Upper lobe of right lung (tissue), 1 donor: ENCODE results near the gene IL1RL1. TPM values are rescaled to one million over a fixed set of nuclear protein-coding genes. Genes with fewer than 3 reads are reported as not detected.

ENCODE experiments used
- ATAC-seq: fragments of 200-7000 bp; cut with Tn5 transposase; one replicate; pipeline ENCODE4 v1.9.1; 2020; ENCODE audit warnings: mild to moderate bottlenecking, moderate library complexity
- DNase-seq: peaks from one replicate; pipeline ENCODE4 v3.0.0-alpha.2; 2020
- H3K27ac ChIP-seq: fragments of 200-600 bp; one replicate; pipeline ENCODE4 v1.8.0; 2022
- H3K27me3 ChIP-seq: fragments of 200-600 bp; one replicate; pipeline ENCODE4 v1.8.0; 2022; ENCODE audit warnings: mild to moderate bottlenecking
- H3K36me3 ChIP-seq: fragments of 200-600 bp; one replicate; pipeline ENCODE4 v1.8.0; 2022
- H3K4me1 ChIP-seq: fragments of 200-600 bp; one replicate; pipeline ENCODE4 v1.8.0; 2022
- H3K4me3 ChIP-seq: fragments of 200-600 bp; one replicate; pipeline ENCODE4 v1.8.0; 2022; ENCODE audit warnings: mild to moderate bottlenecking
- H3K9me3 ChIP-seq: fragments of 200-600 bp; one replicate; pipeline ENCODE4 v1.8.0; 2022
- intact Hi-C: fragments of 100-400 bp; cut with DNase I; formaldehyde crosslinking; loops from one replicate; pipeline ENCODE4 v1.11.0; 2022
- total RNA-seq: library from RNA; stranded (reverse); fragmentation: NEBNext Ultra II Directional; extraction: Animal tissue kit (Norgen Biotek cat#: 25700); gene quantifications from one replicate; pipeline ENCODE4 v1.2.1, GENCODE V29; 2021
- TF ChIP-seq, protein P1 (sequence below): fragments of 200-600 bp; IDR thresholded peaks from one replicate; pipeline ENCODE4 v1.8.0; 2022; ENCODE audit warnings: antibody characterized with exemption
- donor health status: DM: no; HTN: yes; CAD: no; lungs with severe emphysema.

Gene IL1RL1
- total RNA-seq, 1 donor from 2014 or later = 46.5 TPM

DNA sequence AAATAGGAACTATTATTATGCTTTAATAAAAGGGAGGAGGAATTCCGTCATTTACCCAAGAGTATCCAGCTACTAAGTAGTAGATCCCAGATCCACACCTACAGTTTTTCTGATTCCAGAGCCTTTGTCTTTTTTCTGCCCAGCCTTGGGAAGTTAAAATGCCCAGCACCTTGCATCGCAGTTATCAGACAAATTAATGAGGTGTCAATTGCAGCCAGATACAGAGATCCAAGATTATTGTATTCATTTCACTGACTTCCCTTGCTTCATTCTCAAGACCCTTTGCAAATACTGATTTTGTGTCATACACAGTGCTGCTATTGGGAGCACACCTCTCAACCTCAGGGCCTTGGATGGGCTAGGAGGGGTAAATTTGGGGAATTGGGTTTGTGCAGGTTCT, 45.4 kb downstream of the IL1RL1 start:
- H3K4me3 ChIP-seq = peak overlapping the region; percentile 67
- TF ChIP-seq, protein P1, sequence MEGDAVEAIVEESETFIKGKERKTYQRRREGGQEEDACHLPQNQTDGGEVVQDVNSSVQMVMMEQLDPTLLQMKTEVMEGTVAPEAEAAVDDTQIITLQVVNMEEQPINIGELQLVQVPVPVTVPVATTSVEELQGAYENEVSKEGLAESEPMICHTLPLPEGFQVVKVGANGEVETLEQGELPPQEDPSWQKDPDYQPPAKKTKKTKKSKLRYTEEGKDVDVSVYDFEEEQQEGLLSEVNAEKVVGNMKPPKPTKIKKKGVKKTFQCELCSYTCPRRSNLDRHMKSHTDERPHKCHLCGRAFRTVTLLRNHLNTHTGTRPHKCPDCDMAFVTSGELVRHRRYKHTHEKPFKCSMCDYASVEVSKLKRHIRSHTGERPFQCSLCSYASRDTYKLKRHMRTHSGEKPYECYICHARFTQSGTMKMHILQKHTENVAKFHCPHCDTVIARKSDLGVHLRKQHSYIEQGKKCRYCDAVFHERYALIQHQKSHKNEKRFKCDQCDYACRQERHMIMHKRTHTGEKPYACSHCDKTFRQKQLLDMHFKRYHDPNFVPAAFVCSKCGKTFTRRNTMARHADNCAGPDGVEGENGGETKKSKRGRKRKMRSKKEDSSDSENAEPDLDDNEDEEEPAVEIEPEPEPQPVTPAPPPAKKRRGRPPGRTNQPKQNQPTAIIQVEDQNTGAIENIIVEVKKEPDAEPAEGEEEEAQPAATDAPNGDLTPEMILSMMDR = no peak
- ATAC-seq = no peak
- no peak for DNase-seq
- peak overlapping the region; percentile 86 for H3K27ac ChIP-seq
- H3K4me1 ChIP-seq = no peaks in the 10 kb centered on the region
- no peaks in the 10 kb centered on the region for H3K9me3 ChIP-seq
- H3K27me3 ChIP-seq = no peaks in the 10 kb centered on the region
- intact Hi-C loops = loop anchor here (10.0 kb wide), 1 partner anchor 112 kb away; no protein-coding TSS in a partner anchor
- no peaks in the 10 kb centered on the region for H3K36me3 ChIP-seq

DNA sequence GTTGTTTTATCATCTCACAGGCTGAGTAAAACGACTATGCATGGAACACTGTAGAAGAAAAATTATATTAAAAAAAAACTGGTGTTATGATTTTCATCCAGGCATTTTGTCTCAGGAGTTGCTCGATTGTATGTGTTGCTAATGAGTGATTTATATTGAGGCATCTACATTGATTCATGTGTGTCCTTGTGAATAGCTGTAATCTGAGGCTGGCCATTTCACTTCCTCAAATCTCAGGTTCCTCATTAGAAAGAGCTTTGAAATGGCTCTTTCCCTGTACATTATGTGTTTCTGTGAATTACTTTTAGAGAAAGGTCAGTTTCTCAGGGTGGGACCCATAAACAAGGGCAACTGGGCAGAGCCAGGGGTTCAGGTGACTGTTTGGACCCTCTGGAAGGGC, 46.6 kb downstream of the IL1RL1 start:
- ATAC-seq (peak; percentile 38), DNase-seq (no peak)
- Histone ChIP-seq H3K27me3 (no peaks in the 10 kb centered on the region), H3K36me3 (peaks cover under 1% of the 10 kb centered on the region), H3K9me3 (no peaks in the 10 kb centered on the region), H3K4me3 (peak overlapping the region; percentile 67), H3K4me1 (no peaks in the 10 kb centered on the region), H3K27ac (peak overlapping the region; percentile 4)
- TF ChIP-seq, protein P1 = no peak
- intact Hi-C loops = loop anchor here (10.0 kb wide), 1 partner anchor 113 kb away; no protein-coding TSS in a partner anchor

DNA sequence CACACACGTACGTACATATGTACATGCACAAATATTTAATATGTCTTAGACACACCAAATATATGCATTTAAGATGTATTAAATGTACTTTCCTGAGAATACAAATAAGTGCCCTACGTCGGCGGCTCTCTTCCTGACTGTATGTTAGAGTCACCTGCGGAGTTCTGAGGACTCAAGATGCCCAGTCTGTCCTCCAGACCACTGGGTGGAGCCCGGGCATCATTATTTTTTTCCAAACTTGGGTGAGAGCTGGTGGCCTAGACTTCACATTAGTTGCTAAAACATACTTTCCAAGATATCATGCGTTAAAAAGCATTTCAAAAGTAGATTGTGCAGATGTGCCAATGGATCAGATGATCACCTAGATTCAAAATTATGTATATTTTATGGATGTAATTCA, 47.1 kb downstream of the IL1RL1 start:
- no peak for DNase-seq
- Histone ChIP-seq H3K9me3 (no peaks in the 10 kb centered on the region), H3K27me3 (no peaks in the 10 kb centered on the region), H3K4me1 (no peaks in the 10 kb centered on the region), H3K36me3 (peaks cover 6% of the 10 kb centered on the region), H3K27ac (peak overlapping the region; percentile 4), H3K4me3 (peak overlapping the region; percentile 67)
- intact Hi-C loops = loop anchor here (10.0 kb wide), 1 partner anchor 114 kb away; no protein-coding TSS in a partner anchor
- ATAC-seq = no peak
- TF ChIP-seq, protein P1 = no peak

DNA sequence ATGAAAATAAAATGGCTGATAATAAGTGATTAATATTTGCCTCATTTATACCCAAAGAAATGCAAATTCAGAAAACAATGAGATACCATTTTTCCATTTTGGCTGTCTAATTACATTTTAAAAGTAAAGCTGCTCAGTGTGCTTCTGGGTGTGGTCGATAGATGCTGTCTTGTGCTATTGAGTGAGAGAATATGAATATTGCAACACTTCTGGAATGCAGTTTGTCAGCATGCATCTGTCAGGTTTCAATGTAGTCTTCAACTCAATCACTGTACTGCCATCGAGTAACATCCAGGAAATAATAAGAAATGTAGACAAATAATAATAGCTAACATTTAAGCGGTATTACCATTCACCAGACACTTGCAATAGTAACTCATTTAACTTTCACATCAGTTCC, 48.2 kb downstream of the IL1RL1 start:
- DNase-seq = no peak
- peaks cover 8% of the 10 kb centered on the region for H3K36me3 ChIP-seq
- H3K27ac ChIP-seq = no peak overlapping the region
- H3K9me3 ChIP-seq = no peaks in the 10 kb centered on the region
- TF ChIP-seq, protein P1 = no peak
- intact Hi-C loops = loop anchor here (10.0 kb wide), 1 partner anchor 115 kb away; no protein-coding TSS in a partner anchor
- ATAC-seq = no peak
- H3K4me3 ChIP-seq = no peak overlapping the region
- H3K27me3 ChIP-seq = no peaks in the 10 kb centered on the region
- H3K4me1 ChIP-seq = no peaks in the 10 kb centered on the region

DNA sequence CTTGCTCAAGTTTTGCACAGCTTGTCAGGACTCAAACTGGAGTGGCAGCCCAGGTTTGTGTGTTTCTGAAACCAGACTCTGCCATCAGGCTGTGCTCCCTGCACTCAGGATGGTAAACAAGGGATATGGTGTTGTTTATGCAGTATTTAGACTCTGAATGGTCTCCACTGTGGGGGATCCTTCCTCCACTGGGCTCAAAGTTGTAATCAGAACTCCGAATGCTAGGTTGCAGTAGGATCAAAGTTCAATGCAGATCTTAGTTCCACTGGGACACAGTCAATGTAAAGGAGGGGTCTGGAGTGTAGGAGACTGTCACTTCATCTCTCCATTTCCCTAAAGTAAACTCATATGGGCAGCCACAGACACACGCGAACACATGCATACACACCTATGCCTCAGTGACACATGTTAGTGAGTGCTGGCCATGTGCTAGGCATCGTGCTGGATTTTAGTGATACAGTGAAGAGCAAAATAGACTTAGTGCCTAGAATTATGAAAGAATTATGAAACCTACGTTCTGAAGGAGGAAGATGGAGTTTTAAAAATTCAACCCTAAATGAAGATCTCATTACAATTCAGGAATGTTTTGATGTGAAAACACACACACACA, 50.4 kb downstream of the IL1RL1 start:
- ATAC-seq (no peak), DNase-seq (no peak)
- intact Hi-C loops = no loop called here
- Histone ChIP-seq H3K27me3 (no peaks in the 10 kb centered on the region), H3K4me1 (no peaks in the 10 kb centered on the region), H3K9me3 (no peaks in the 10 kb centered on the region), H3K27ac (no peak overlapping the region), H3K4me3 (no peak overlapping the region), H3K36me3 (peaks cover 8% of the 10 kb centered on the region)
- TF ChIP-seq, protein P1 = no peak
